ENCODE data around the gene TUBG1.

DNA sequence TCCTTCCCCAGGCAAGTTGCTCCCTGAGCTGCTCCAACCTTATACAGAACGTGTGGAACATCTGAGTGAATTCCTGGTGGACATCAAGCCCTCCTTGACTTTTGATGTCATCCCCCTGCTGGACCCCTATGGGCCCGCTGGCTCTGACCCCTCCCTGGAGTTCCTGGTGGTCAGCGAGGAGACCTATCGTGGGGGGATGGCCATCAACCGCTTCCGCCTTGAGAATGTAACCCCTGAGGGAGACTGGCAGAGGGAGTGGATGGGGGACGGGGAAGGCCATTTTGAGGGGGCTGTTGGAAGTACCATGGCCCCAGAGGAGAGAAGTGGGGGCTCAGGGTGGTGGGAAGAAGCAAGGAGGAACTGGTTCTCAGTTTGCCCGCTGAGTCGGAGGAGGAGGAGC is 45.5 kb upstream of the TUBG1 start:
- TF ChIP-seq POLR2A (IDR thresholded peaks at IDR 0.05; ENCODE audit: extremely low read depth, insufficient read length) (no peak), CTCF (IDR thresholded peaks at IDR 0.05; ENCODE audit: low read depth, low read length) (no peak)
- TF ChIP-seq, protein P1, sequence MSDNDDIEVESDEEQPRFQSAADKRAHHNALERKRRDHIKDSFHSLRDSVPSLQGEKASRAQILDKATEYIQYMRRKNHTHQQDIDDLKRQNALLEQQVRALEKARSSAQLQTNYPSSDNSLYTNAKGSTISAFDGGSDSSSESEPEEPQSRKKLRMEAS (IDR thresholded peaks at IDR 0.05; ENCODE audit: low read depth, low read length), result no peak
